Ovary (tissue), 9 donors: ENCODE data around the gene SWAP70. TPM values are rescaled to one million over a fixed set of nuclear protein-coding genes. Genes with fewer than 3 reads are reported as not detected.
"Not testable (repeated sequence)": the region's sequence is repeated elsewhere in the genome, so short reads cannot be mapped to it uniquely, and the experiment has no call there.

Source experiments
- DNase-seq, 5 donors: peaks; one replicate each; pipeline ENCODE4 v3.0.0-alpha.2; 2019 to 2020
- H3K27ac ChIP-seq, 2 donors: fragments of 200-600 bp; one replicate each; pipeline versions ENCODE4 v1.5.1 to v1.8.0; 2019 to 2022
- H3K27me3 ChIP-seq: fragments of 200-600 bp; one replicate; pipeline ENCODE4 v1.8.0; 2022
- H3K36me3 ChIP-seq: fragments of 200-600 bp; sonication (generic); one replicate; pipeline ENCODE4 v1.5.1; 2019
- H3K4me1 ChIP-seq: one replicate; pipeline ENCODE4 v1.8.1; 2013; ENCODE audit warnings: mild to moderate bottlenecking, moderate library complexity; ENCODE audit not compliant: insufficient read depth
- H3K4me3 ChIP-seq: fragments of 200-600 bp; sonication (generic); one replicate; pipeline ENCODE4 v1.5.1; 2017
- H3K9me3 ChIP-seq, 2 donors: fragments of 200-600 bp in 1 of 2; sonication (generic) in 1 of 2; one replicate each; pipeline versions ENCODE4 v1.5.1 to v1.8.1; 2013 to 2019; ENCODE audit warnings: mild to moderate bottlenecking in 1 of 2, moderate library complexity in 1 of 2
- EP300 ChIP-seq: sonication (generic); formaldehyde crosslinking; IDR thresholded peaks from one replicate; pipeline ENCODE4 v1.6.1; 2017; ENCODE audit warnings: antibody characterized with exemption
- POLR2A ChIP-seq: fragments of 450-650 bp; IDR thresholded peaks from one replicate; pipeline ENCODE4 v1.6.1; 2017; ENCODE audit warnings: antibody characterized with exemption, mild to moderate bottlenecking, moderate library complexity
- WGBS, 3 donors: extraction: QIAGEN DNeasy Blood & Tissue Kit in 1 of 3; methylation state at CpG; one replicate each; pipeline versions ENCODE4 v1.1.5 to v1.1.7; 2013 to 2017; 5-methylcytosine and 5-hydroxymethylcytosine counted together
- intact Hi-C, 4 donors: fragments of 100-400 bp; cut with DNase I; formaldehyde crosslinking; loops; one replicate each; pipeline versions ENCODE4 v1.11.0 to v1.15.1; 2022 to 2023
- polyA plus RNA-seq, 2 donors: library from polyadenylated mRNA; stranded (reverse); fragments of 200-250 nt in 1 of 2; fragments of 350-450 nt in 1 of 2; fragmentation: Illumina TruSeq in 1 of 2; extraction: RNeasy Lipid Tissue Mini Kit (QIAGEN cat#74804) in 1 of 2; gene quantifications; one replicate each; pipeline ENCODE4 v1.2.3, GENCODE V29; 2013 to 2014
- total RNA-seq, 7 donors: library from RNA; depleted of rRNA in 2 of 7; stranded (reverse); fragments of >200 nt in 2 of 7; fragmentation: NEBNext Ultra II Directional in 3 of 7; extraction: Animal tissue kit (Norgen Biotek cat#: 25700) in 3 of 7; gene quantifications; one replicate each; pipeline versions ENCODE4 v1.1.0 to v1.2.4, GENCODE V29; 2016 to 2023
- TF ChIP-seq, protein P1 (sequence below), 3 donors: fragments of 450-650 bp in 2 of 3; fragments of 200-600 bp in 1 of 3; IDR thresholded peaks; one replicate each; pipeline versions ENCODE4 v1.5.1 to v1.8.0; 2016 to 2022; ENCODE audit warnings: antibody characterized with exemption in 3 of 3, mild to moderate bottlenecking in 1 of 3
- donor health status: DM: no; HTN: no; CAD: no; lungs with moderate emphysema.
- donor health status: DM: no; HTN: no; CAD: no.
- donor health status: Bipolar disorder and iron deficiency.
- donor health status: DM: yes; HTN: yes; CAD: no.
- donor health status: DM: no; HTN: no; CAD: no.
- donor health status: DM: yes; HTN: yes; CAD: no.

The SWAP70 gene
- total and polyA plus RNA-seq, 9 donors: 14.1 to 23.7 (median 19.8) TPM

DNA sequence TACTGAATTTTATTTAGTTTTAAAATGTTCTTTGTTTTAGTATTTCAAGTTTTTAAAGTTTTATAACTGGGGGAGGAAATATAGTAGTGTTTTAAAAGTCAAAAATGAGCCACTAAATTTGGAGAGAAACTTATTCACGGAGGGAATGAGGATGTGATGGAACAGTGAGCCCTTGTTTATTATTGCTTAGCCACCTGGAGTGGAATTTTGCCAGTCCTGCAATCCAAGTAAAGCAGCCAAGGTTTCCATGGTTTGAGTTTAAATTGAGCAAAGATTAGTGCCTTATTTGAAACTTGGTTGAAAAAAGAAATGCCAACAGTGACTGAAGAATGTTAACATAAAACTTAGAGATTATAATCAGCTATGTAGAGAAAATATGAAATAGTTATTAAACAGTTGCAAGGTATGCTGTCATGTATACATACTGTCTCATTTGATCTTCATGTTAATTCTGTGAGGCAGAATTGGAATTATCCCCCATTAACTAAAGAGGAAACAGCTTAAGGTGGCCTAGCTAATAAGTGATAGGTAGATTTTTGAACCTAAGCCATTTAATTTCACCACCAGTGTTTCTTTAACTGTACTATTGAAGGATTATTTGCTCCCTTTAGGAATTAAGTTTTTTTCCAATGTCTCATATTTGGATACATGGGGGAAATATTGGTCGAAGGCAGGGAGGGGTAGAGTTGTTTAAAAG, 36.4 kb downstream of the SWAP70 start:
- no peaks in the 10 kb centered on the region for H3K27me3 ChIP-seq
- DNase-seq: no peak
- no peak overlapping the region for H3K4me3 ChIP-seq
- H3K36me3 ChIP-seq: no peaks in the 10 kb centered on the region
- H3K4me1 ChIP-seq: peaks cover 5% of the 10 kb centered on the region
- no peak overlapping the region for H3K27ac ChIP-seq
- H3K9me3 ChIP-seq: no peaks in the 10 kb centered on the region
- 21 to 28% (median 27%) methylated on average over 2 of the region's 2 CpGs for WGBS, 3 donors
- TF ChIP-seq, protein P1, sequence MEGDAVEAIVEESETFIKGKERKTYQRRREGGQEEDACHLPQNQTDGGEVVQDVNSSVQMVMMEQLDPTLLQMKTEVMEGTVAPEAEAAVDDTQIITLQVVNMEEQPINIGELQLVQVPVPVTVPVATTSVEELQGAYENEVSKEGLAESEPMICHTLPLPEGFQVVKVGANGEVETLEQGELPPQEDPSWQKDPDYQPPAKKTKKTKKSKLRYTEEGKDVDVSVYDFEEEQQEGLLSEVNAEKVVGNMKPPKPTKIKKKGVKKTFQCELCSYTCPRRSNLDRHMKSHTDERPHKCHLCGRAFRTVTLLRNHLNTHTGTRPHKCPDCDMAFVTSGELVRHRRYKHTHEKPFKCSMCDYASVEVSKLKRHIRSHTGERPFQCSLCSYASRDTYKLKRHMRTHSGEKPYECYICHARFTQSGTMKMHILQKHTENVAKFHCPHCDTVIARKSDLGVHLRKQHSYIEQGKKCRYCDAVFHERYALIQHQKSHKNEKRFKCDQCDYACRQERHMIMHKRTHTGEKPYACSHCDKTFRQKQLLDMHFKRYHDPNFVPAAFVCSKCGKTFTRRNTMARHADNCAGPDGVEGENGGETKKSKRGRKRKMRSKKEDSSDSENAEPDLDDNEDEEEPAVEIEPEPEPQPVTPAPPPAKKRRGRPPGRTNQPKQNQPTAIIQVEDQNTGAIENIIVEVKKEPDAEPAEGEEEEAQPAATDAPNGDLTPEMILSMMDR (IDR thresholded peaks at IDR 0.05): no peak
- TF ChIP-seq EP300: no peak
- no peak for TF ChIP-seq POLR2A
- intact Hi-C loops: no loop called here

- intact Hi-C loops: no loop called here
- Histone ChIP-seq H3K36me3 (no peaks in the 10 kb centered on the region), H3K27ac (no peak overlapping the region), H3K4me1 (peaks cover 5% of the 10 kb centered on the region), H3K9me3 (no peaks in the 10 kb centered on the region), H3K27me3 (no peaks in the 10 kb centered on the region), H3K4me3 (no peak overlapping the region)
- no peak for TF ChIP-seq EP300
- WGBS, 3 donors: 46 to 95% (median 52%) methylated on average over 1 of the region's 1 CpG
- DNase-seq: no peak
Observed at GRCh38 chr11:9701799-9702198, 37.9 kb downstream of the SWAP70 start.

DNA sequence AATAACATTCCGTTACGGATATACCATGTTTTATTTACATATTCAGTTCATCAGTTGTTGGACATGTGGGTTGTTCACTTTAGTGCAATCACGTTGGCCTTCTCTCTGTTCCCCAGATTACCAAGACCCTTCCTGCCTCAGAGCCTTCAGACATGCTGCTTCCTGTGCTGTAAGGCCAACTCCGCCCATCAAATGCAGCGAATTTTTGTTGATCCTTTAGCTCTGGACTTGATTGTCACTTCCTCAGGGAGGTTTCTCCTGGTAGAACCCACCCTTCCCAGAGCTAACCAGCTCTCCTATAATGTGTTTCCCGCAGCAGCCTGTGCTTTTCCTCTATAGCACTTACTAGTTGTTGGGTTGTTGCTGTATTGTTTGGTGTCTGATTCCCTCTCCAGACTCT, 39.4 kb downstream of the SWAP70 start:
- Histone ChIP-seq H3K36me3 (no peaks in the 10 kb centered on the region), H3K27me3 (no peaks in the 10 kb centered on the region), H3K4me3 (no peak overlapping the region), H3K4me1 (peaks cover 5% of the 10 kb centered on the region), H3K9me3 (no peaks in the 10 kb centered on the region), H3K27ac (no peak overlapping the region)
- intact Hi-C loops: no loop called here
- DNase-seq: no peak
- WGBS, 3 donors: 86 to 88% (median 87%) methylated on average over 6 of the region's 6 CpGs
- TF ChIP-seq EP300 (no peak), POLR2A (no peak)
- TF ChIP-seq, protein P1 (IDR thresholded peaks at IDR 0.05): no peak

GRCh38 chr11:9704037-9704436, 40.2 kb downstream of the SWAP70 start:
- Histone ChIP-seq H3K4me3 (no peak overlapping the region), H3K36me3 (no peaks in the 10 kb centered on the region), H3K27me3 (no peaks in the 10 kb centered on the region), H3K27ac (no peak overlapping the region), H3K4me1 (peaks cover 7% of the 10 kb centered on the region), H3K9me3 (no peaks in the 10 kb centered on the region)
- TF ChIP-seq, protein P1 (IDR thresholded peaks at IDR 0.05): no peak
- intact Hi-C loops: no loop called here
- 97 to 98% (median 98%) methylated on average over 1 of the region's 1 CpG for WGBS, 3 donors
- no peak for DNase-seq

DNA sequence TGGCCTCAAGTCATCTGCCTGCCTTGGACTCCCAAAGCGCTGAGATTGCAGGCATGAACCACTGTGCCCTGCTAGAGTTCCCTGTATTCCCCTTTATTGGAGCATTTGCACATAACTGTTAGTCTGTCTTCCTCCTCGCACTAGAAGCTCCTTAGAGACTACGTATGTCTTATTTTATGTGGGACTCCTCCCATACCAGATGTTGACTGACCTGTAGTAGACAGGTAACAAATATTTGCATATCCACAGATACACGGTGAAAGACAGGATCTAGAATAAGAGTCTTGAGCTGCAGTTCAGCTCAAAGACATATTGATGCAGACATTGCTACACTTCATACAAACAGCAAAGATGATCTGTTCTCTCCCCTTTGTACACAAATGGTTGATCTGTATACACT, 40.7 kb downstream of the SWAP70 start:
- Histone ChIP-seq H3K4me3 (no peak overlapping the region), H3K27me3 (no peaks in the 10 kb centered on the region), H3K4me1 (peaks cover 7% of the 10 kb centered on the region), H3K9me3 (no peaks in the 10 kb centered on the region), H3K36me3 (no peaks in the 10 kb centered on the region), H3K27ac (no peak overlapping the region)
- intact Hi-C loops: no loop called here
- 96 to 100% (median 97%) methylated on average over 4 of the region's 4 CpGs for WGBS, 3 donors
- TF ChIP-seq, protein P1 (IDR thresholded peaks at IDR 0.05): no peak
- TF ChIP-seq POLR2A: no peak
- no peak for TF ChIP-seq EP300
- no peak for DNase-seq

DNA sequence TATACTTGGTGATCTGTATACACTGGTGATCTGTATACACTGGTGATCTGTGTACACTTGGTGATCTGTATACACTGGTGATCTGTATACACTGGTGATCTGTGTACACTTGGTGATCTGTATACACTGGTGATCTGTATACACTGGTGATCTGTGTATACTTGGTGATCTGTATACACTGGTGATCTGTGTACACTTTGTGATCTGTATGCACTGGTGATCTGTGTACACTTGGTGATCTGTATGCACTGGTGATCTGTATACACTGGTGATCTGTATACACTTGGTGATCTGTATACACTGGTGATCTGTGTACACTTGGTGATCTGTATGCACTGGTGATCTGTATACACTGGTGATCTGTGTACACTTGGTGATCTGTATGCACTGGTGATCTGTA, 41.5 kb downstream of the SWAP70 start:
- H3K36me3 ChIP-seq, H3K27me3 ChIP-seq, DNase-seq, H3K4me3 ChIP-seq, H3K27ac ChIP-seq, H3K9me3 ChIP-seq, H3K4me1 ChIP-seq, intact Hi-C loops: not testable (repeated sequence)
